ENCODE measurements around the gene SNX25.

Gene SNX25

DNA sequence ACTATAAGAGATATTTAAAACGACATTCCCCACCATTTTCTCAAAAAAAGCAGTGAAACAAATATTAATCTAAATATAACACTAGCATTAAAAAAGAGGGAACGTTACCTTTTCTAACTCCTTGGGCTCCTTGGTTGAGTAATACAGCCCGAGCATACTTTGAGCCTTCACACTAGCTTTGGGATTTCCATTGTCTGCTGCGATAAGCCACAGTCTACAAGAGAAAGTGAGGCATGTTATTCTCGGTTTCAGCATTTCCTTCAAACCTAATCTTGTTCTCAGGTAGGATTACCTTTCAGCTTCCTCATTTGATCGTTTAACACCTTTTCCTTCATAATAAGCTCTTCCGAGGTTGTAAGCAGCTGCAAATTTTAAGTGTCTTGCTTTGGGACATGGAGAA is 164.6 kb downstream of the SNX25 start:
- no peak for DNase-seq

DNA sequence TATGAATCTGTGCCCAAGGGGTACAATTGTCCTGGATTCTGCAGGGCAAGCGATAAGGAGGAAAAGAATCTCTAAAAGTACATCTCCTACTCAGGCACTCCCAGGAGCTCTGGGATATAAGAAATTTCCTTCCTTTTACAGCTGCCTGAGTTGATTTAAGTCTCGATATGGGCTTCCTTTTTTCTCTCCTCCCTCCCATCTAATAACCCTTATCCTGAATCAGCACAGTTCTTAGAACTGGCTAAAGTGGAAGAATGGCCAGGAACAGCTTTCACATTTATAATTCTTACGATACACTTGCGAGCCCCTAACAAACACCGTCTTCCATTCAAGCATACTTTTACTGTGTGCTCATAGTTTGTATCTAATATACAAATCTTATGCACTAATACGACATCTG is 165.2 kb downstream of the SNX25 start:
- no peak for DNase-seq

DNA sequence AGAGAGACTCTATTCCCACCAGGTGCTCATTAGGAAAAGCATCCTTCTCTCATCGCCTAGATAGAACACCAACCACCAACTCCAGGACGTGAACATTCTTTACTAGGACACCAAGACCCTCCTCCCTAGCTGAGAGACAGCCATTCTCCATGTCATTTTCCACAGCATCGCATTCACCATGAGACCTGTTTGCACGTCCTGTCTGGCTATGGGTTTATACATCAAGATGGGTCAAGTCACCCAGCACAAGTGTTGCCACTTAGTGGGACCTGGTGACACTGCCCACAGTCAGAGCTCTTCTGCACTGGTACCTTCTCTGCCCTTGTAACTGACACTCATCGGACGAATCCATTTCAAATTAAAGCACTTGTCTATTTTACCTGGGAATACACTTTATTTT is 168.9 kb downstream of the SNX25 start:
- no peak for DNase-seq

DNA sequence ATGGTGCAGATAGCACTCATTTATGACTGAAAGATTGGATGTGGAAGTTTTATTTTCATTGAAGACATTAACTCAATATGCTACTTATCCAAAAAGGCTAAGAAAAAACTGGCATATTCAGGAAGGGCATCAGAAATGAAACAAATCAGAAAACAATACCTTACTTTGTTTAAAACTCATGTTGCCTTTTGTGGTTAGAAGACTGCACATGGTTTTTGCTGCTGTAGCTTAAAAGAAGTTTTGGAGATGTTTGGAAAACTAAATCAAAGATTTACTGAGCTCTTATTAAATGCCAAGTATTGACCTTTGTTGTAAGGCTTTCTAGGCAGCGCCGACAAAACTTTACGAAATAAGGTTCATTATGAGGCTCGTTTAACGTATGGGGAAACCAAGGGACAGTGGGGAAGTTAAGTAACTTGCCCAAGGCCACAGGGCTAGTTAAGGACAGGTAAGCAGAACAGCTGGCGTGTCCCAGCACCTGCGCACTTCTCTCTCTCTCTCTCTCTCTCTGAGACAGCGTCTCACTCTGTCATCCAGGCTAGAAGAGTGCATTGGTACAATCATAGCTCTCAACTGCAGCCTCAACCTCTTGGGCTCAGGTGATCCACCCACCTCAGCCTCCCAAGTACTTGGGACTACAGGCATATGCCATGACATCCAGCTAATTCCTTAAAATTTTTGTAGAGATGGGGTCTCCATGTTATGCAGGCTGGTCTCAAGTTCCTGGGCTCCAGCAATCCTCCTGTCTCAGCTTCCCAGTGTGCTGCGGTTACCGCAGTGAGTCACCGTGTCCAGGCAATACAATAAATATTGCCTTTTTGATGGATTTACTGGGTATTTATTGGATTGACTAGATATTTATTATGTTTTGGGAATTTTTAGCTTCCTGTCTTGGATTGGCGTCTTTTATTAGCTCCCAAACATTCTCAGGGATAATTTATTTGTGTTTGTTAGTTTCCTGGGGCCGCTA is 170.2 kb downstream of the SNX25 start:
- DNase-seq: no peak

DNA sequence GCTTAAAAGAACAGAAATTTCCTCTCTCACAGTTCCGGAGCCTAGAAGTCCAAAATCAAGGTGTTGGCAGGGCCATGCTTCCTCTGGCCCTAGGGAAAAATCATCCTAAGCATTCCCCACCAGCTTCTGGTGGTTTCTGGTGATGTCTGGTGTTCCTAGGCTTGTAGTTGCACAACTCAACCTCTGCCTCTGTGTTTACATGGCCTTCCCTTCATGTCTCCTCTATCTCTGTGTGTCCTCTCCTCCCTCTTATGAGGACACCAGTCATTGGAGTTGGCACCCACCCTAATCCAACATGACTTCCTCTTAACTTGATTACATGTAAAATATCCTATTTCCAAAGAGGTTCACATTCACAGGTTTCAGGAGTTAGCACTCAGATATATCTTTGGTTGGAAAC is 170.9 kb downstream of the SNX25 start:
- no peak for DNase-seq

DNA sequence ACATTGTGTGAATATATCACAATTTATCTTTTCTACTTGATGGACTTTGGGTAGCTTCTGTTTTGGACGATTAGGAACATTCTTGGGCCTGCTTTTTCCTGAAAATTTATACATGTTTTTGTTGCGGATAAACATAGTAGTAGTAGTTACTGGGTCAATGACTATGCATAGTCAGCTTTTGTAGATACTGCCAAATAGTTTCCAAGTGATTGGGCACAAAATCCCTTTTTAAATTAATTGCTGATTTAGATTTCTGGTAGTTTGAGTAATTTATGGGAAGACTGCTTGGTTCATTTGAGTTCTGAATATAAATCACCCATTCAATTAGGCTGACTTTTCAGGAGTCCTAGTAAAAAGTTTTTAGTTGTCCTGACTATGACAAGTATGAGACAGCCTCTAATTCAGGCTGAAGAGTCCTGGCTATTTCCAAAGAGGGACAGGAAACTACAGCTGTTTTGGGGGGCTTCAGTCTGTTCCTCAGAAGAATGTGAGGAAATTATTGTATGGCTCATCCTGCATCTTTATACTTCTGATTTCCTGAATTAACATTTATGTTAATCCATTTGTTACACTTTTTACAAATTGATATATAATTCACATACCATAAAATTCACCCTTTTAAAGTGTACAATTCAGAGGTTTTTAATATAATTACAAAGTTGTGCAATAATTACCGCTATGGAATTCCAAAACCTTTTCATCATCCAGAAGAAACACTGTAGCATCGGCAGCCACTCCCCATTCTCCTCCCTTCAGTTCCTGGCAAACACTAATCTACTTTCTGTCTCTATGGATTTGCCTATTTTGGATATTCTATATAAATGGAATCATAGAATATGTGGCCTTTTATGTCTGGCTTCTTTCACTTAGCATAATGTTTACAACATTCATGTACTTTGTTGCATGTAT is 172.1 kb downstream of the SNX25 start:
- no peak for DNase-seq

DNA sequence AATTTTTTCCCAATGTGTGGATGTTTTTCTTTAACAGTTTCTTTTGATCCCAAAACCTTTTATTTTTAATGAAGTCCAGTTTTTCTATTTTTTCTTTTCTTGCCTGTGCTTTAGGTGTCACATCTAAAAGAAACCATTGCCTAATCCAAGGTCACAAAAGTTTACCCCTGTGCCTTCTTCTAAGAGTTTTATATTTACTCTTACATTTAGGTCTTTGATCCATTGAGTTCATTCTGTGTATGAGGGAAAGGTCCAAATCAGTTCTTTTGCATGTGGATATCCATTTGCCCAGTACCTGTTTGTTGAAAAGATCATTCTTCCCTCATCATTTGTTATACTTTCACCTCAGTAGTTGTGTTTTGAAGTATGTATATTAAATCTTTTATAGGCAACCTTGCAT is 173.4 kb downstream of the SNX25 start:
- DNase-seq: no peak

DNA sequence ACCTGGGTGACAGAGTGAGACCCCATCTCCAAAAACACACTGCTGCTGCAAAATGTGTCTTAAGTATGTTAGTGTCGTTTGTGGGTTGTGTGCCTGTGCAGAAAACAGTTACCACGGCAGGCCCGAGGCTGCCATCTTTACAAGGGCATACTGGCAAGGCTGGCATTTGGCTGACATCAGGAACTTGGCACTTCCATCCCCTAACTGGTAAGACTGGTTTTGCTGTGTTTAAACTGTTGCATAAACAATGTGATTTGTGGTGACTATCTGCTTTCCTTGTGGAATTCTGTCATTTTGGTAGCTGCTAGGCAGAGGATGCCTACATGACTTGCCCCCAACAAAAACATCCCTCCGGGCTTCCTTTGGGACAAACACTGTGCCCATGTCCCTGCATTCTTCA is 174.1 kb downstream of the SNX25 start:
- no peak for DNase-seq

DNA sequence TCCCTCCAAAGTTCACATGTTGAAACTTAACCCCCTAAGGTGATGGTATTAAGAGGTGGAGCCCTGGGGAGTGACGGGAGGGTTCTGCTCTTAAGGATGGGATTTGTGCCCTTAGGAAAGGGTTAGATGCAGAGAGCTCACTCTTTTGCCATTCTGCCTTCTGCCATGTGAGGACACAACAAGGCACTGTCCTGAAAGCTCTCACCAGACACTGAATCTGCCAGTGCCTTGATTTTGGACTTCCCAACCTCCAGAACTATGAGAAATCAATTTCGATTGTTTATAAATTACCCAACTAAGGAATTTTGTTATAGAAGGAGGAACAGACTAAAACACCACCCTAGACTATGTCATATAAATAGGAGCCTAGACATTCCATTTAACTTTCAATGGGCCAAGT is 174.7 kb downstream of the SNX25 start:
- no peak for DNase-seq

DNA sequence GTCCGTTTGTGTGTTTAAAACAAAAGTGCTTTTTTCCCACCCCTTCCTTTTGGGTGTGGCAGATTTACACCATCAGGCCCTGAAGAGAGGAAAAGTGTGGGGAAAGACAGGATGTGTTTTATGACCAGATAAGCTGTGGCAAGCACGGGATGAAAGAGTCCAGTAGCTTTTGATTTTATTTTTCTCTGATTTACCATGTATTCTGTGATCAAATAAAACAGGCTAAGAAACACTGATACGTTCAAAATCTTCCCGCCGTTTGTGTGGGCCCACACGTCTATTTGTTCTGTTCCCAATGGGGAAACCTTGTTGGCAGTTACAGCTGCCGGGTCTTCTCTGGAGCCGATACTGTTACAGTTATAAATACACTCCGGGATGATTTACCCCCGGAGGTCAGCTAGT is 175.5 kb downstream of the SNX25 start:
- DNase-seq: no peak

DNA sequence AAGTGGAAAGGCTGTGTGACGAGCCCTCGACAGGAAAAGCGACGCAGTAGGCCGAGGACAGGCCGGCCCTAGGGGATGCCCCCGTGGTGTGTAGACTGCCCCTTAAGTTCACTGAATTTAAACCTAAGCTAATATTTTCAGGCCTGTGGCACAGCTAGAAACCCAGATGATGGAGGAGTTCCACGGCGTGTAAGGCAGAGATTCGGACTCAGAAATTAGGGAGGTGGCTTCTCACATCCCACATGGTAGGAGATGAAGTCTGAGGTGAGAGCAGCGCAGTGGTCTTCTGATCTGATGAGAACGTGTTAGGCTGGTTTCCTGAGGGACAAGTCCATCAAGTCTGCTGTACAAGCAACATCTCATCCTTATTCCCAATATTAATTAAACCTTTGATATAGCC is 178.6 kb downstream of the SNX25 start:
- no peak for DNase-seq

DNA sequence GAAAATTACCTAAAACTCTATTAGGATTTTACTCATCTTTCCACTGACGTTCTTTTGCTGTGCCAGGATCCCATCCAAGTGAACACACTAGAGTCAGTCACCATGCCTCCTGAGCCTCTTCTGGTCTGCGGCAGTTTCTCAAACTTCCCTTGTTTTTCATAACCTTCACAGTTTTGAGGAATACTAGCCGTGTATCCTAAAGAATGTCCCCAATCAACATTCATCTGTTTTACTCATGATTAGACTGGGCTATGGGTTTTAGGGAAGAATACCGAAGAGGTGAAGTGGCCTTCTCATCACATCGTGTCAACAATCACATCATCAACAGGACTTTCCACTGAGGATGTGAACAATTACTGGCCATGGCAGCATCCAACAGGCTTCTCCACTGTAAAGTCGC is 181.5 kb downstream of the SNX25 start:
- no peak for DNase-seq

DNA sequence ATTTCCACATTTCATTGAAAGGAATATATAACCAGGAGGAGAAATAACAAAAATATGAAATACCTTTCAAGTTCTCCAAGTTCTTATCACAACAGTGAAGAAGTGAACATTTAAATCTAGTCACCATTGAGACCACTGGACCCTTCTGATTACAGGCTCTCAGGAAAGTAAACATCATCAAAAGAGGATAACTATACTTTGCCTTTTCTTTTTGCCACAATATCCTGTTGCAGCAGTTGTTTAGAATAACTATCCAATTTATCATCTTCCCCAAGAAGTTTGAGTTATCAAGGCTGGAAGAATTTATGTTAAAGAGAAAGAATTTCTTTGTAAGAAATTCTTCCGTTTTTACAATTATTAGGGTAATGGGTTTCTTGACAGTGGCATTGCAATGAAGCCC is 182.8 kb downstream of the SNX25 start:
- no peak for DNase-seq

DNA sequence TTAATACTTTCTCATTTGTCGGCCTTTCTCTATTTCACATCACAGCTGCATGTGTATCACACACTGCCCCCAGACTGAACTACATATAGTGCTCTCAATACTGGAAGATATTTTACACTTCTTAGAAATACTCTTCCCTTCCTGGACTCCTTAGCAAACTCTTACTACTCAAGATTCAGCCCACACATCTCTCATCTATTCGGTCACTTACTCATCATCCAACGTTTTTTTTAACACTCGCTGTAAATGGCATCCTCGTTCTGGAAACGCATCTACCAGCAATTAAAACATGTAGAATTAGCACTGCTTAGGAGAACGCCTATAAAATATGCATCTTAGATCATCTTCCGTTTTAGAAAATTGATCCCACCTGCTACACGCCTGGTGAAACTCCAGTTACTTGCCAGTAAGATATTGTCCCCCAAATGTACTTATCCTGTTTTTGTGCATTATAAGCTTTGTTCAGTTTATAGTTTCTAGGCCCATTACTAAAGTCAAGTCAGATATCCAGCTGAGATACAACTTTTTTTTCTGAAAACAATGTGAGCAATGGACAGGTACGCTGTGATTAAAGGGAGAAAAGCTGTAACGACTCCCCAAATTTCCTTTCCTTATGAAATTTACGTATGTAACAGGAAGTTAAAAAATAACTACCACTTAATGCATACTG is 185.3 kb downstream of the SNX25 start:
- peak in 1 of 51 donors; percentile 65 for DNase-seq

DNA sequence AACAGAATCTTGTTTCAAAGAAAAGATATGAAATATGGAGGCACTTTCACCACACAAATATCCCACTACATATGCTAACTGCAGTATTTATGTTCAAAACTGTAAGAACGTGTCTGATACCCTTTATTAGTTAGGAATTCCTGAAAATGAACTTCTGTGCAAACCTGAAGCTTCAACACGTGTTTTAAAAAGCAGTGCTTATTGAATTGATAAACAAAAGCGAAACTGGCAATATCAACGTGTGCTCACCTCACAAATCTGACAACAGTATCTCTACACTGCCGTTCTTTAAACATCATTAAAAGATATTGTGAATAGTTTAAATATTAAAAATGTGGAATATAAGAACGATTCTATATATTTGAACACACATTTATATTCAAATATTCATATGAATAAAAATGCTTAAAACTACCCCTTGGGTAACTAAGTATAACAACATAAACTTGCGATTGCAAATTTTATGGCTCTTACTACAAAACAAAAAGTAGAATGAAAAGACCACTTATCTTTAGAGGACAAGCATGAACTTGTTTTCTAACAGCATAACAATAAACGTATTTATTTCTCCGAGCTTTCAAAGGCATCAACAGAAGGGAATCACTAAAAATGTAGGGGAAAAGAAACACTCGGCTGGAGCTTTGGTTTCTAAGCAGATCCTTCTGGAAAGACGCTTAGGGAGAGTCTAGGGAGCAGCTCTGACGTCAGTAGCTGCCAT is 186.0 kb downstream of the SNX25 start, which contains the start of gene LRP2BP:
Gene LRP2BP (minus strand): TSS at position 687 of the 718 bp plus-strand sequence. CDS start 17,738 bp downstream, outside the sequence.
- DNase-seq: peak in 1 of 51 donors; percentile 65

DNA sequence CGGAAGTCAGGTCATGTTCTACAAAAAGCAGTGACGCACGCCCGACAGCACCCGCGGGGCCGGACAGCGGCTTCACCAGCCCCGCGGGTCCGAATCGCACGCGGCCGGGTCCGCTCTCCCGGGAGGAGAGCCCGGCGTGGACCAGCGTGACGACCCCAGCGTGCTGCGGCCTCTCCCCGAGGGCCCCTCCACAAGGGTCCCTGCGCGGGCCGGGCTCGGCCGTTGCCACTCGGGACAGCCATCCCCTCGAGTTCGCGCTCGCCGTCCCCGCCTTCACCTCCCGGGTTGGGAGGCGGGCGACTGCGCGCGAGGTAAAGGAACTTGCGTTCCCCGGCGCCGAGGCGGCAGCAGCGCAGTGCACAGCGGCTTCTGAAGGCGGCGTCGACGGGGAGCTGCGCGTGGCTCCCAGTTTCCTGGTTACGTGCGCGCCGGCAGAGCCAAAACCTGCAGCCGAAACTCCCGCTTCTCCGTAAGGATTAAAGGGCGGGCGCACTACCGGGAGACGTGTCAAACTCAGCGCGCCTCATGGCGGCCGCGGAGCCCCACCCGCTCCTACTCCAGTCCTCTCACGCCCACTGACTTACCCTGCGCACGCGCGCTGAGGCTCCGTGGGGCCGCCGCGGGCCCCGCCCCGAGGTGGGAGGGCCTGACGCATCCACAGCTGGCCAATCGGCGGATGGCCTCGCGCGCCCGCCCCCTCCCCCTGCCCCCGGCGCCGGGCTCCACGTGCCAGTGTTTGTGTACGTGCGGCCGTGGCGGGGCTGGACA is 186.7 kb downstream of the SNX25 start:
- peak; percentile 58 to 99 (median 95) for DNase-seq

DNA sequence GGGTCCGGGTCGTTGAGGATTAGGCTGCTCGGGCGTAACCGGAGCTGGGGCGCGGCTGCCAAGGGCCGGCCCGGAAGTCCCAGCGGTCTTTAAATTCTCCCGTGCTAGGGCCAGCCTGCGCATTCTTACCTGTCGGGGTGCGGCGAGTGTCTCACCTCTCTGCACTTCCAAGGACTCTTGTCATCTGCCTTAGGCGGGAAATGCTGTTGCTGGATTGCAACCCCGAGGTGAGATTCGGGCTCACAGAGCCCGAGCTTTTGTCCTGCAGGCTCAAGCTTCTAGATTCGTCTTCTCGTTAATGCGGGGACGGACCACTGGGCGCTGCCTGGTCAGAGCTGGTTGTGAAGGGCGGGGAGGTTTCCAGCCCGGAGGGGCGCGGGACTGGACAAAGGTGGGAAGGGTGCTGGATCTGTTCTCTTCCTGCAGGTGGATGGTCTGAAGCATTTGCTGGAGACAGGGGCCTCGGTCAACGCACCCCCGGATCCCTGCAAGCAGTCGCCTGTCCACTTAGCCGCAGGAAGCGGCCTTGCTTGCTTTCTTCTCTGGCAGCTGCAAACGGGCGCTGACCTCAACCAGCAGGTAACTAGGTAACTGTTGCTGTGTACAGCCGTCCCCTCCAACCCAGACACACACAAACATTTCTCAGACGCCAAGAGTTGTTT is 187.5 kb downstream of the SNX25 start, which contains the start of gene ANKRD37:
Gene ANKRD37 (plus strand): TSS at position 118 of the 662 bp plus-strand sequence. CDS start 83 bp downstream, at position 201.
- DNase-seq: peak in 32 of 51 donors; percentile 12 to 79 (median 54)

DNA sequence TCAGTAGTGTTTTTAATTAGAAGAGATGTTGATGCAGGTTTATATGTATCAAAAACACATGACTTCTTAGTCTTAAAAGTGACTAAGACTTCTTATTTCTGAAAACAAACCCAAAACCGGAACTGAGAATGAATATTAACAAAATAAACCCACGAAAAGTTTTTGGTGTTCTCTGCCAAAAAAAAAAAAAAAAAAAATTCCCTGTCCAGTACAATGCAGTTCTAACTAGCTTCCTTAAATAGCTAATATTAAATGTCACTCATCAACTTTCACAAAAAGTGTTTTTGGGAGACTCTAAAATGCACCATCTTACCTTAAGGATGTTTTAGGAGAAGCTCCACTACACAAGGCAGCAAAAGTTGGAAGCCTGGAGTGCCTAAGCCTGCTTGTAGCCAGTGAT is 189.2 kb downstream of the SNX25 start:
- no peak for DNase-seq

DNA sequence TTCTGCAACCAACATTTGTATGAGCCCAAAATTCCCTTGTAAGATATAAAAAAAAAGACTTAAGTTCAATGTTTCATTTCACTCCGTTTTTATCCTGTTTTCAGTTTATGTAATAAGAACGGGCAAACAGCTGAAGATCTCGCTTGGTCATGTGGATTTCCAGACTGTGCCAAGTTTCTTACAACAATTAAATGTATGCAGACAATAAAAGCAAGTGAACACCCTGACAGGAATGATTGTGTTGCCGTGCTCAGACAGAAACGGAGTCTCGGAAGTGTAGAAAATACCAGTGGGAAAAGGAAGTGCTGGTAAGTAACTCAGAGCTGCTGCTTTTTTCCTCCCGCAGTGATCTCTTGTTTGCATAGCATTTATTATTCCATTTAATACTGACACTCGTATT is 190.1 kb downstream of the SNX25 start:
- DNase-seq: no peak

Measured in hypothalamus (tissue), 51 donors.